Measurements from ENCODE around the gene RAET1E. TPM values are rescaled to one million over a fixed set of nuclear protein-coding genes. Genes with fewer than 3 reads are reported as not detected.

Gene RAET1E
- total RNA-seq, 1 experiment from 2014 or later, result not detected

- no peaks in the 10 kb centered on the region for H3K9me3 ChIP-seq
- no peaks in the 10 kb centered on the region for H3K36me3 Mint-ChIP-seq (ENCODE audit: insufficient read depth, unreplicated experiment)
- no peaks in the 10 kb centered on the region for H3K4me1 Mint-ChIP-seq (ENCODE audit: low read depth, unreplicated experiment)
- POLR2A ChIA-PET, result no interaction called here
- H3K4me3 Mint-ChIP-seq (ENCODE audit: unreplicated experiment), result no peak overlapping the region
- H3K4me3 ChIP-seq (ENCODE audit: low read depth, low read length), result no peak overlapping the region
- no peaks in the 10 kb centered on the region for H3K36me3 ChIP-seq (ENCODE audit: control insufficient read depth, insufficient read depth, low read length)
- no peaks in the 10 kb centered on the region for H3K9me3 Mint-ChIP-seq (ENCODE audit: unreplicated experiment)
- TF ChIP-seq CTCF (IDR thresholded peaks at IDR 0.05; ENCODE audit: insufficient read depth in 1 of 2, low read depth in 1 of 2, low read length in 1 of 2, severe bottlenecking in 1 of 2, unreplicated experiment in 1 of 2), result no peak
- no TSS peak for BruUV-seq (replicated peaks)
- H3K4me1 ChIP-seq, result no peaks in the 10 kb centered on the region
- no peak for DNase-seq
- H3K27ac Mint-ChIP-seq (ENCODE audit: unreplicated experiment), result no peak overlapping the region
- intact Hi-C loops (cut with micrococcal nuclease; ENCODE audit: unreplicated experiment), result no loop called here
- no peaks in the 10 kb centered on the region for H3K27me3 ChIP-seq (replicated peaks; ENCODE audit: control insufficient read depth, insufficient read depth, low read length)
- CTCF ChIA-PET, result interaction anchor here (1.0 kb wide), 1 partner anchor 61 kb away, joined by 3 read pairs; no protein-coding TSS in a partner anchor
- H3K27me3 Mint-ChIP-seq (ENCODE audit: insufficient read depth, unreplicated experiment), result peaks cover 11% of the 10 kb centered on the region
Observed at GRCh38 chr6:149901444-149902140, 3.7 kb upstream of the RAET1E start.

- H3K27ac Mint-ChIP-seq (ENCODE audit: unreplicated experiment), result no peak overlapping the region
- Histone ChIP-seq H3K4me1 (no peaks in the 10 kb centered on the region), H3K36me3 (ENCODE audit: control insufficient read depth, insufficient read depth, low read length) (no peaks in the 10 kb centered on the region), H3K27me3 (replicated peaks; ENCODE audit: control insufficient read depth, insufficient read depth, low read length) (no peaks in the 10 kb centered on the region), H3K4me3 (ENCODE audit: low read depth, low read length) (no peak overlapping the region), H3K9me3 (no peaks in the 10 kb centered on the region)
- BruUV-seq (replicated peaks), result no TSS peak
- no peak for DNase-seq
- intact Hi-C loops (cut with micrococcal nuclease; ENCODE audit: unreplicated experiment), result no loop called here
- ChIA-PET POLR2A (no interaction called here), CTCF (no interaction called here)
- peaks cover 11% of the 10 kb centered on the region for H3K27me3 Mint-ChIP-seq (ENCODE audit: insufficient read depth, unreplicated experiment)
- H3K4me1 Mint-ChIP-seq (ENCODE audit: low read depth, unreplicated experiment), result no peaks in the 10 kb centered on the region
- H3K9me3 Mint-ChIP-seq (ENCODE audit: unreplicated experiment), result no peaks in the 10 kb centered on the region
- no peak overlapping the region for H3K4me3 Mint-ChIP-seq (ENCODE audit: unreplicated experiment)
- TF ChIP-seq CTCF (IDR thresholded peaks at IDR 0.05; ENCODE audit: insufficient read depth in 1 of 2, low read depth in 1 of 2, low read length in 1 of 2, severe bottlenecking in 1 of 2, unreplicated experiment in 1 of 2), result no peak
- no peaks in the 10 kb centered on the region for H3K36me3 Mint-ChIP-seq (ENCODE audit: insufficient read depth, unreplicated experiment)
Observed at GRCh38 chr6:149900620-149901443, 2.9 kb upstream of the RAET1E start.

- Histone ChIP-seq H3K9me3 (no peaks in the 10 kb centered on the region), H3K36me3 (ENCODE audit: control insufficient read depth, insufficient read depth, low read length) (no peaks in the 10 kb centered on the region), H3K4me3 (ENCODE audit: low read depth, low read length) (no peak overlapping the region), H3K27me3 (replicated peaks; ENCODE audit: control insufficient read depth, insufficient read depth, low read length) (no peaks in the 10 kb centered on the region), H3K4me1 (no peaks in the 10 kb centered on the region)
- Mint-ChIP-seq H3K36me3 (ENCODE audit: insufficient read depth, unreplicated experiment) (no peaks in the 10 kb centered on the region), H3K4me3 (ENCODE audit: unreplicated experiment) (no peak overlapping the region), H3K4me1 (ENCODE audit: low read depth, unreplicated experiment) (no peaks in the 10 kb centered on the region), H3K9me3 (ENCODE audit: unreplicated experiment) (no peaks in the 10 kb centered on the region), H3K27me3 (ENCODE audit: insufficient read depth, unreplicated experiment) (peaks cover 11% of the 10 kb centered on the region), H3K27ac (ENCODE audit: unreplicated experiment) (no peak overlapping the region)
- DNase-seq, result no peak
- intact Hi-C loops (cut with micrococcal nuclease; ENCODE audit: unreplicated experiment), result no loop called here
- BruUV-seq (replicated peaks), result no TSS peak
- CTCF ChIA-PET, result no interaction called here
- POLR2A ChIA-PET, result no interaction called here
- no peak for TF ChIP-seq CTCF (IDR thresholded peaks at IDR 0.05; ENCODE audit: insufficient read depth in 1 of 2, low read depth in 1 of 2, low read length in 1 of 2, severe bottlenecking in 1 of 2, unreplicated experiment in 1 of 2)
Observed at GRCh38 chr6:149899926-149900619, 2.2 kb upstream of the RAET1E start.

Measured in Caco-2 (cell line).